Motor neuron (in vitro differentiated cells): ENCODE measurements around the gene SEMA4B. TPM values are rescaled to one million over a fixed set of nuclear protein-coding genes. Genes with fewer than 3 reads are reported as not detected.
"Not testable (repeated sequence)": the region's sequence is repeated elsewhere in the genome, so short reads cannot be mapped to it uniquely, and the experiment has no call there.

Source experiments
- ATAC-seq, 8 experiments: fragments of 200-7000 bp; cut with Tn5 transposase; replicated peaks in 6 of 8; 2 replicates each; pipeline ENCODE4 v1.8.0; 2021; ENCODE audit warnings: mild to moderate bottlenecking in 8 of 8, moderate library complexity in 8 of 8
- H3K27ac ChIP-seq, 2 donors: fragments of 250-450 bp; sonication (Bioruptor Pico); 2 replicates each; pipeline ENCODE4 v1.9.0; 2021; ENCODE audit warnings: antibody characterized with exemption in 2 of 2, mild to moderate bottlenecking in 2 of 2, moderate library complexity in 1 of 2
- H3K4me1 ChIP-seq, 2 donors: fragments of 250-450 bp; sonication (Bioruptor Pico); replicated peaks in 1 of 2; 2 replicates each; pipeline ENCODE4 v1.6.1; 2021; ENCODE audit warnings: antibody characterized with exemption in 2 of 2, mild to moderate bottlenecking in 2 of 2, moderate library complexity in 1 of 2
- H3K4me3 ChIP-seq, 5 donors: fragments of 250-450 bp; sonication (Bioruptor Pico); 2 replicates each; pipeline ENCODE4 v1.9.0; 2021; ENCODE audit warnings: antibody characterized with exemption in 5 of 5, mild to moderate bottlenecking in 5 of 5, moderate library complexity in 4 of 5
- WGBS, 10 experiments: fragments of 450-650 bp; shearing (Covaris generic); methylation state at CpG; one replicate each; pipeline ENCODE4 v1.0.0; 2022; 5-methylcytosine and 5-hydroxymethylcytosine counted together
- in situ Hi-C, 9 experiments: fragments of 400-800 bp; cut with MboI; loops; one replicate each; pipeline ENCODE4 v1.15.0; 2021; ENCODE audit warnings: low sequenced_read_pairs in 9 of 9, low pct_unique_long_range_greater_than_20kb in 2 of 9; ENCODE audit not compliant: unreplicated experiment in 9 of 9
- total RNA-seq, 8 experiments: library from RNA; unstranded; fragments of 300-600 nt; gene quantifications; 2 replicates each; pipeline versions ENCODE4 v1.2.3 to v1.2.4, GENCODE V29; 2022

The SEMA4B gene
- total RNA-seq, 8 experiments from 2014 or later: 9.7 to 18.3 (median 13.4) TPM

DNA sequence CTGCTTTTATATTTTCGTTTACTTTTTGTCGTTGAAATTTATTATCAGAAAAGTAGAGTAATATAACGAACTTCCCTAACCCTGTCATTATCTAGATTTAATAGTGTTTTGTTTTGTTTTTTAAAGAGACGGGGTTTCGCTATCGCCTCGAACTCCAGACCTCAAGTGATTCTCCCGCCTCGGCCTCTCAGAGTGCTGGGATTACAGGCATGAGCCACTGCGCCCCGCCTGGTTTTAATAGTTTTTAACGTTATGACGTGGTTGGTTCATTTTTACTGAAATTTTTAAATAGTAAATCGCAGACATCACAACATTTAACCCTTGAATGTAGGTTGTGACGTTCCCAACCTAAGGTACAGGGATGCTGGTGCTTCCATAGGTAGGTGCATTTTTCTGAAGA, 65.4 kb downstream of the SEMA4B start:
- Histone ChIP-seq H3K27ac (peak overlapping the region in 1 of 2 donors; percentile 99), H3K4me3 (peak overlapping the region; percentile 81 to 99 (median 91)), H3K4me1 (peaks cover 24 to 40% of the 10 kb centered on the region in 2 donors)
- in situ Hi-C loops: no loop called here
- ATAC-seq: peak in 2 of 8 experiments; percentile 1 to 5
- 0 to 35% (median 8%) methylated on average over 1 to 15 of the region's 15 CpGs for WGBS, 10 experiments

DNA sequence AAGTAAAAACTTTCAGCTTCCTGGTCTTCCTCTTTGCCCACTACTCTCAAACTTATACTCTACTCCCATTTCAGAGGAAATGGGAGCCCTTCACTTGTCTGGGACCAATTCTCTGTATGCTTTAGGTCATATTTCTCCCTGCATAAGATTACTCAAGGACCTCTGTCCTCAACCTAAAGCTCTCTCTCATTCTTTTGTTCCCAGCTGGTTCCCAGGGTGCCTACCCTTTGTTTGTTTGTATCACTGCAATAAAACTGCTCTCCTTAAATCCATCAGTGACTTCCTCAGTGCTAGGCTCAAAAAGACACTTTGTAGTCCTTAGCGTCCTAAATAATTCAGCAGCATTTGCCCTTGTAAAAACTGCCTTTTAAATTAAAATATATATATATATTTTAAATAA, 67.3 kb downstream of the SEMA4B start:
- Histone ChIP-seq H3K4me3 (peak overlapping the region; percentile 0 to 11 (median 4)), H3K4me1 (peaks cover 24 to 40% of the 10 kb centered on the region in 2 donors), H3K27ac (no peak overlapping the region)
- 0 to 67% (median 24%) methylated on average over 1 of the region's 1 CpG; no CpG with 5 or more reads in 4 of the 10 experiments for WGBS, 10 experiments
- in situ Hi-C loops: no loop called here
- no peak for ATAC-seq

DNA sequence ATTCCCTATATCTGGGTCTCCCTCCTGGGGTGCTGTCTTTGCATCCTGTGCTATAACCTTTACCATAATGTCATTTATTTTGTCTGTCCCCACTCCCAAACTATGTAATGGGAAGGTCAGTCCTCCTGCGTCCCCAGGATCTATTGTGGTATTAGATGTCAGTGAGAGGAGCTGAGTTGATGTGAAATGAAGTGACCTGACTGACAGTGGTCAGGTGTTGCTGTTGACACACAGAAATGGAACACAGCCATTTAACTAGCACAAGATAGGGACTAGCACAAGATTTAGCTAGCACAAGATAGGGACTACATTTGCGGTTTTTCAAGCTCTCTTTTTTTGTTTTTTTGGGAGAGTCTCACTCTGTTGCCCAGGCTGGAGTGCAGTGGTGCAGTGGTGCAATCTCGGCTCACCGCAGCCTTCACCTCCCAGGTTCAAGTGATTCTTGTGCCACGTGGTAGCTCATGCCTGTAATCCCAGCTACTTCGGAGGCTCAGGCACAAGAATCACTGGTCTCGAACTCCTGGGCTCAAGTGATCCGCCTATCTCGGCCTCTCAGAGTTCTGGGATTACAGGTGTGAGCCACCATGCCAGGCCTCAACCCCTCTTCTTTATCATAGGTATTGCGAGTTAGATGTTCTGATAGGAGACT, 69.5 kb downstream of the SEMA4B start:
- H3K27ac ChIP-seq: no peak overlapping the region
- H3K4me1 ChIP-seq: peaks cover 18 to 34% of the 10 kb centered on the region in 2 donors
- in situ Hi-C loops: no loop called here
- no peak overlapping the region for H3K4me3 ChIP-seq
- 40 to 100% (median 100%) methylated on average over 1 to 8 of the region's 10 CpGs for whole genome bisulfite sequencing, 10 experiments
- ATAC-seq: no peak

DNA sequence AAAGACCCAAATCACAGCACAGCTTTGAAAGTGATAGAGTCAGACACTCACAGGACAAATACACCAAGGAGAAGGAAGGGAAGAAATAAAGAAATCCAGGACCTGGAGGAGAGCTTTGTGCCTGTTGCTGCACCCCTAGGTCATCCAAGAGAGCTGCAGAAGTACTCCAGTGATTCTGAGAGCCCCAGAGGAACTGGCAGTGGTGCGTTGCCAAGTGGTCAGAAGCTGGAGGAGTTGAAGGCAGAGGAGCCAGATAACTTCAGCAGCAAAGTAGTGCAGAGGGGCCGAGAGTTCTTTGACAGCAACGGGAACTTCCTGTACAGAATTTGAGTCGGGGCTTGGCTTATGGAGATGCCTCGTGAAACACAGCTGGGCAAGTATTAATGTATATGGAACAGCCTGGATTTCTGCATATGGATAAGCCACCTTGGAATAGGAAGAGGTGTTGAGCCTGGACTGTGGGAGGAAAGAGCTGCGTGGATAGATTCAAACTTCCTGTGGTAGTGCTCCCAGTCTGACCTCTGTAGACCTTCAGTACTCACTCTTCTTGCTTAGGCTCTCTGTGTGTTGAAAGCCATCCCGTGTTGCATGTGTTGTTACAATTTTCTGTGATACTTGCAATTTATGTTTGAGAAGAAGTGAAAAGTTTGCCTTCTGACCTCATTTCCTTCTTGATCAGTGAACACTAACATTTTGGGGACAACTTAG, 70.5 kb downstream of the SEMA4B start:
- 60 to 100% (median 87%) methylated on average over 2 to 6 of the region's 7 CpGs; no CpG with 5 or more reads in 2 of the 10 experiments for WGBS, 10 experiments
- Histone ChIP-seq H3K4me1 (peaks cover 18 to 34% of the 10 kb centered on the region in 2 donors), H3K27ac (no peak overlapping the region), H3K4me3 (no peak overlapping the region)
- peak in 1 of 8 experiments; percentile 42 for ATAC-seq
- in situ Hi-C loops: no loop called here

DNA sequence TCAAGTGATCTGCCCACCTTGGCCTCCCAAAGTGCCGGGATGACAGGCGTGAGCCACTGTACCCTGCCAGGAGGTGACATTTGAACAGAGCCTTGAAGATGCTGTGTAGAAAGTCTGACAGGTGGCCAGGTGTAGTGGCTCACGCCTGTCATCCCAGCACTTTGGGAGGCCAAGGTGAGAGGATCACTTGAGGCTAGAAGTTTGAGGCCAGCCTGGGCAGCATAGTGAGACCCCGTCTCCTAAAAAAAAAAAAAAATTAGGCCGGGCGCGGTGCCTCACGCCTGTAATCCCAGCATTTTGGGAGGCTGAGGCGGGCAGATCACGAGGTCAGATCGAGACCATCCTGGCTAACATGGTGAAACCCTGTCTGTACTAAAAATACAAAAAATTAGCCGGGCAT, 77.3 kb downstream of the SEMA4B start:
- 97 to 100% (median 98%) methylated on average over 5 to 9 of the region's 12 CpGs; no CpG with 5 or more reads in 7 of the 10 experiments for WGBS, 10 experiments
- in situ Hi-C loops, H3K4me3 ChIP-seq, ATAC-seq, H3K27ac ChIP-seq, H3K4me1 ChIP-seq: not testable (repeated sequence)

Other genes with a start within 250 kb of the SEMA4B start
- gene ZNF710, start 200.0 kb upstream of the SEMA4B start, total RNA-seq: 10 to 100 TPM in 6 of 8 experiments, 1 to 10 TPM in 2; 4.6 to 23.0 (median 11.5) TPM
- gene IDH2, start 98.9 kb upstream of the SEMA4B start, total RNA-seq: 100 to 1,000 TPM in 3 of 8 experiments, 10 to 100 TPM in 5; 55.9 to 289 (median 77.4) TPM
- 10 to 100 TPM; 12.6 to 61.8 (median 38.8) TPM for gene CIB1, start 32.6 kb downstream of the SEMA4B start, total RNA-seq
- gene GDPGP1, start 32.9 kb downstream of the SEMA4B start, total RNA-seq: 1 to 10 TPM; 2.2 to 7.2 (median 6.3) TPM
- gene TTLL13, start 48.2 kb downstream of the SEMA4B start, total RNA-seq: 1 to 10 TPM in 1 of 8 experiments, under 1 TPM in 6, not detected in 1; 0.16 to 1.5 (median 0.50) TPM
- 100 to 1,000 TPM in 5 of 8 experiments, 10 to 100 TPM in 3; 53.7 to 168 (median 144) TPM for gene NGRN, start 64.3 kb downstream of the SEMA4B start, total RNA-seq
- 1 to 10 TPM; 1.8 to 7.1 (median 3.5) TPM for gene ZNF774, start 151.0 kb downstream of the SEMA4B start, total RNA-seq
- gene IQGAP1, start 186.9 kb downstream of the SEMA4B start, total RNA-seq: 100 to 1,000 TPM in 1 of 8 experiments, 10 to 100 TPM in 7; 15.6 to 109 (median 44.6) TPM